Endothelial cell of umbilical vein (primary cell): Measurements from ENCODE around the gene SETD1A. TPM values are rescaled to one million over a fixed set of nuclear protein-coding genes. Genes with fewer than 3 reads are reported as not detected.

Experiments used
- BruUV-seq: library from RNA; stranded (reverse); fragments of 400-500 nt; replicated peaks from 2 replicates; lab custom pipeline; 2021; lab: Mats Ljungman, UMichigan
- CTCF ChIA-PET: fragments of 300-600, 350-600 bp; sonication (Branson Sonifier 250); formaldehyde crosslinking; loops from one replicate; lab custom pipeline; 2021; ENCODE audit warnings: antibody characterized with exemption, inconsistent platforms; lab: Charles Lee
- POLR2A ChIA-PET: fragments of 300-600, 350-600 bp; sonication (Branson Sonifier 250); formaldehyde crosslinking; loops from one replicate; lab custom pipeline; 2021; ENCODE audit warnings: antibody characterized with exemption, inconsistent platforms; lab: Charles Lee
- DNase-seq: peaks from one replicate; pipeline ENCODE4 v3.0.0-alpha.2; 2011; ENCODE audit warnings: low read depth, low spot score
- FAIRE-seq: peaks from 2 replicates; lab custom pipeline; 2011; peaks lifted over from hg19 to GRCh38; lab: Jason Lieb, UNC
- H2AFZ ChIP-seq: 2 replicates; pipeline ENCODE4 v1.6.0; 2012; ENCODE audit warnings: low read depth, low read length, control low read depth, inconsistent platforms
- H3K27ac ChIP-seq: 2 replicates; pipeline ENCODE4 v1.5.1; 2011; ENCODE audit warnings: low read depth, mild to moderate bottlenecking, control low read depth, low read length, moderate library complexity; ENCODE audit not compliant: insufficient read depth
- H3K27me3 ChIP-seq, 2 experiments: 2 replicates each; pipeline versions ENCODE4 v1.6.0 to v1.6.1; 2011; ENCODE audit warnings: low read length in 2 of 2, mixed read lengths in 1 of 2; ENCODE audit not compliant: control insufficient read depth in 2 of 2, insufficient read depth in 2 of 2
- H3K36me3 ChIP-seq, 2 experiments: 2 replicates in 1 of 2; 3 replicates in 1 of 2; pipeline ENCODE4 v1.5.1; 2011; ENCODE audit warnings: low read length in 2 of 2, mild to moderate bottlenecking in 1 of 2, moderate library complexity in 1 of 2; ENCODE audit not compliant: control insufficient read depth in 2 of 2, insufficient read depth in 2 of 2; ENCODE audit errors: extremely low read depth in 1 of 2
- H3K4me1 ChIP-seq: 3 replicates; pipeline ENCODE4 v1.5.1; 2011; ENCODE audit warnings: mild to moderate bottlenecking, low read length; ENCODE audit not compliant: control insufficient read depth, insufficient read depth; ENCODE audit errors: extremely low read depth
- H3K4me2 ChIP-seq: 2 replicates; pipeline ENCODE4 v1.6.1; 2011; ENCODE audit warnings: low read length, control low read depth, mixed read lengths; ENCODE audit not compliant: insufficient read depth
- H3K4me3 ChIP-seq, 3 experiments: fragments of 200-600 bp in 1 of 3; sonication (generic), shearing (Covaris generic) in 1 of 3; replicated peaks in 1 of 3; 2 replicates each; pipeline ENCODE4 v1.5.1; 2011 to 2016; ENCODE audit warnings: control low read depth in 3 of 3, low read length in 3 of 3, mild to moderate bottlenecking in 2 of 3, inconsistent platforms in 1 of 3, low read depth in 1 of 3, moderate library complexity in 1 of 3; ENCODE audit not compliant: insufficient read depth in 1 of 3
- H3K79me2 ChIP-seq: 2 replicates; pipeline ENCODE4 v1.6.0; 2012; ENCODE audit warnings: low read length, inconsistent platforms; ENCODE audit not compliant: control insufficient read depth, insufficient read depth
- H3K9ac ChIP-seq: replicated peaks from 2 replicates; pipeline ENCODE3; 2011; ENCODE audit warnings: low read length, control low read depth; ENCODE audit not compliant: insufficient read depth; ENCODE audit errors: extremely low read depth
- H3K9me1 ChIP-seq: replicated peaks from 3 replicates; pipeline ENCODE4 v1.6.0; 2011; ENCODE audit warnings: mild to moderate bottlenecking, low read length; ENCODE audit not compliant: control insufficient read depth, insufficient read depth; ENCODE audit errors: extremely low read depth
- H3K9me3 ChIP-seq: replicated peaks from 2 replicates; pipeline ENCODE4 v1.5.1; 2012; ENCODE audit warnings: low read length, inconsistent platforms; ENCODE audit not compliant: control insufficient read depth, insufficient read depth
- H4K20me1 ChIP-seq: replicated peaks from 2 replicates; pipeline ENCODE3; 2011; ENCODE audit warnings: mild to moderate bottlenecking, low read length; ENCODE audit not compliant: control insufficient read depth, insufficient read depth; ENCODE audit errors: extremely low read depth
- MYC ChIP-seq: IDR thresholded peaks from one replicate; pipeline ENCODE4 v1.6.1; 2011; ENCODE audit warnings: mild to moderate bottlenecking, low read depth, low read length
- POLR2A ChIP-seq: IDR thresholded peaks from 2 replicates; pipeline ENCODE4 v1.6.1; 2012; ENCODE audit warnings: low read depth, mild to moderate bottlenecking, control low read depth, low read length
- POLR2AphosphoS5 ChIP-seq: IDR thresholded peaks from 2 replicates; pipeline ENCODE4 v1.6.1; 2012; ENCODE audit warnings: low read depth, mild to moderate bottlenecking, control low read depth, low read length, moderate library complexity; ENCODE audit not compliant: insufficient read depth
- dilution Hi-C: fragments of 300-500 bp; cut with MboI; formaldehyde crosslinking; loops from one replicate; pipeline ENCODE4 v1.15.0; 2019; ENCODE audit warnings: low sequenced_read_pairs; ENCODE audit not compliant: extremely low pct_ligation_motif_present
- intact Hi-C: fragments of 100-400 bp; cut with micrococcal nuclease; formaldehyde crosslinking; loops from one replicate; pipeline ENCODE4 v1.10.0; 2022
- polyA plus RNA-seq, 4 experiments: library from polyadenylated mRNA; depleted of rRNA in 3 of 4; stranded (reverse) in 3 of 4; unstranded in 1 of 4; fragments of >200 nt; gene quantifications; 2 replicates each; pipeline versions ENCODE4 v1.2.1 to v1.2.3, GENCODE V29; 2011 to 2012; ENCODE audit warnings: missing spikeins in 1 of 4
- total RNA-seq: library from RNA; stranded (reverse); gene quantifications from 2 replicates; pipeline ENCODE4 v1.2.3, GENCODE V29; 2021

SETD1A gene
- total and polyA plus RNA-seq, 2 donors (not counting 3 experiments of a cell fraction or from before 2014, with no cell fraction given): 3.5 to 21.3 TPM

- no peaks in the 10 kb centered on the region for H3K27me3 ChIP-seq
- no peaks in the 10 kb centered on the region for H3K9me3 ChIP-seq
- dilution Hi-C loops: no loop called here
- DNase-seq (peak; percentile 52), FAIRE-seq (peak; percentile 76)
- H4K20me1 ChIP-seq: no peaks in the 10 kb centered on the region
- H3K36me3 ChIP-seq: peaks cover 0 to 10% of the 10 kb centered on the region in 2 experiments
- BruUV-seq: no TSS peak
- H3K9me1 ChIP-seq: no peaks in the 10 kb centered on the region
- no peak within 1 kb of the TSS for H2AFZ ChIP-seq
- CTCF ChIA-PET: interaction anchor here (1.5 kb wide), 1 partner anchor 36 kb away, joined by 4 read pairs; the partner anchor contains the start of gene HSD3B7
- no peaks in the 10 kb centered on the region for H3K79me2 ChIP-seq
- intact Hi-C loops: loop anchor here (1.0 kb wide), 1 partner anchor 8 kb away; the partner anchor contains the start of gene SETD1A
- POLR2A ChIA-PET: no interaction called here
- TF ChIP-seq MYC (no peak), POLR2A (peak; percentile 76), POLR2AphosphoS5 (peak; percentile 84)
- H3K4me1 ChIP-seq: peaks cover 17% of the 10 kb centered on the region
- H3K27ac ChIP-seq: peak within 1 kb of the TSS; percentile 43
- peak within 1 kb of the TSS; percentile 58 to 73 (median 72) for H3K4me3 ChIP-seq
- H3K4me2 ChIP-seq: peak within 1 kb of the TSS; percentile 71
- H3K9ac ChIP-seq: peak within 1 kb of the TSS; percentile 58
Observed at GRCh38 chr16:30948667-30949649, 8.6 kb upstream of the SETD1A start, which contains the start of gene ORAI3. TSS of gene ORAI3 (plus strand) at chr16:30949068. CDS start at chr16:30949290, 222 bp downstream.
